Type B pancreatic cell (in vitro differentiated cells): ENCODE data around the gene SWAP70. TPM values are rescaled to one million over a fixed set of nuclear protein-coding genes. Genes with fewer than 3 reads are reported as not detected.
"Not testable (repeated sequence)": the region's sequence is repeated elsewhere in the genome, so short reads cannot be mapped to it uniquely, and the experiment has no call there.

ENCODE experiments used
- DNase-seq: peaks from one replicate; pipeline ENCODE4 v3.0.0; 2021; ENCODE audit warnings: mixed read lengths; ENCODE audit not compliant: unreplicated experiment; ENCODE audit errors: extremely low spot score
- H3K27ac Mint-ChIP-seq: 2 replicates; pipeline ENCODE4 v1.8.0; 2021; ENCODE audit warnings: mild to moderate bottlenecking, mixed read lengths
- H3K27me3 Mint-ChIP-seq: 2 replicates; pipeline ENCODE4 v1.8.0; 2021; ENCODE audit warnings: mixed read lengths
- H3K36me3 Mint-ChIP-seq: 2 replicates; pipeline ENCODE4 v1.8.0; 2021; ENCODE audit warnings: mixed read lengths
- H3K4me1 Mint-ChIP-seq: one replicate; pipeline ENCODE4 v1.8.0; 2021; ENCODE audit warnings: mixed read lengths; ENCODE audit not compliant: unreplicated experiment
- H3K4me3 Mint-ChIP-seq: 2 replicates; pipeline ENCODE4 v1.8.0; 2021; ENCODE audit warnings: mild to moderate bottlenecking, mixed read lengths
- H3K9me3 Mint-ChIP-seq: 2 replicates; pipeline ENCODE4 v1.8.0; 2021; ENCODE audit warnings: mixed read lengths
- CTCF ChIP-seq: fragments of 200-600 bp; sonication (generic); conservative IDR thresholded peaks from 2 replicates; pipeline ENCODE4 v1.5.0; 2021; ENCODE audit warnings: antibody characterized with exemption, mild to moderate bottlenecking
- total RNA-seq: library from RNA; stranded (reverse); gene quantifications from 2 replicates; pipeline ENCODE4 v1.2.1, GENCODE V29; 2021; ENCODE audit warnings: low replicate concordance

SWAP70 gene
- total RNA-seq, 1 donor from 2014 or later, result 18.8 TPM

GRCh38 chr11:9689721-9690120 is 25.8 kb downstream of the SWAP70 start:
- Mint-ChIP-seq H3K4me3 (no peak overlapping the region), H3K27ac (no peak overlapping the region), H3K36me3 (peaks cover 5% of the 10 kb centered on the region), H3K4me1 (peaks cover 10% of the 10 kb centered on the region), H3K9me3 (no peaks in the 10 kb centered on the region), H3K27me3 (no peaks in the 10 kb centered on the region)
- no peak for TF ChIP-seq CTCF
- no peak for DNase-seq

- no peak for DNase-seq
- Mint-ChIP-seq H3K27ac (peak overlapping the region; percentile 50), H3K36me3 (peaks cover 13% of the 10 kb centered on the region), H3K4me1 (peaks cover 10% of the 10 kb centered on the region), H3K4me3 (no peak overlapping the region), H3K27me3 (no peaks in the 10 kb centered on the region), H3K9me3 (no peaks in the 10 kb centered on the region)
- no peak for TF ChIP-seq CTCF
Observed at GRCh38 chr11:9691865-9692264, 28.0 kb downstream of the SWAP70 start.

GRCh38 chr11:9692691-9693090 is 28.8 kb downstream of the SWAP70 start:
- no peak for TF ChIP-seq CTCF
- Mint-ChIP-seq H3K27ac (no peak overlapping the region), H3K4me3 (no peak overlapping the region), H3K27me3 (no peaks in the 10 kb centered on the region), H3K4me1 (peaks cover 10% of the 10 kb centered on the region), H3K36me3 (peaks cover 13% of the 10 kb centered on the region), H3K9me3 (no peaks in the 10 kb centered on the region)
- DNase-seq, result no peak

GRCh38 chr11:9693801-9694553 is 30.1 kb downstream of the SWAP70 start:
- H3K9me3 Mint-ChIP-seq, result no peaks in the 10 kb centered on the region
- H3K4me3 Mint-ChIP-seq, result no peak overlapping the region
- H3K27me3 Mint-ChIP-seq, result no peaks in the 10 kb centered on the region
- H3K4me1 Mint-ChIP-seq, result peaks cover 10% of the 10 kb centered on the region
- no peak overlapping the region for H3K27ac Mint-ChIP-seq
- no peak for DNase-seq
- no peak for TF ChIP-seq CTCF
- H3K36me3 Mint-ChIP-seq, result peaks cover 13% of the 10 kb centered on the region

GRCh38 chr11:9695228-9695627 is 31.4 kb downstream of the SWAP70 start:
- Mint-ChIP-seq H3K36me3 (peaks cover 13% of the 10 kb centered on the region), H3K4me1 (peaks cover 12% of the 10 kb centered on the region)
- H3K27ac Mint-ChIP-seq, DNase-seq, H3K4me3 Mint-ChIP-seq, H3K27me3 Mint-ChIP-seq, H3K9me3 Mint-ChIP-seq: not testable (repeated sequence)

GRCh38 chr11:9697766-9698165 is 33.9 kb downstream of the SWAP70 start:
- H3K36me3 Mint-ChIP-seq, result peaks cover 13% of the 10 kb centered on the region
- TF ChIP-seq CTCF, result no peak
- no peaks in the 10 kb centered on the region for H3K27me3 Mint-ChIP-seq
- H3K9me3 Mint-ChIP-seq, result no peaks in the 10 kb centered on the region
- H3K27ac Mint-ChIP-seq, result no peak overlapping the region
- no peak overlapping the region for H3K4me3 Mint-ChIP-seq
- no peak for DNase-seq
- H3K4me1 Mint-ChIP-seq, result peaks cover 22% of the 10 kb centered on the region
